ENCODE data around the gene TRMT112. TPM values are rescaled to one million over a fixed set of nuclear protein-coding genes. Genes with fewer than 3 reads are reported as not detected.

Gene TRMT112
- total and polyA plus RNA-seq, 2 of the 4 experiments (the other 2 are of a cell fraction) = 173 to 202 TPM

- no TSS peak for BruUV-seq (replicated peaks)
- TF ChIP-seq MAFK (IDR thresholded peaks at IDR 0.05; ENCODE audit: low read depth, low read length) (no peak), POLR2A (IDR thresholded peaks at IDR 0.05; ENCODE audit: low read depth, low read length) (no peak), USF2 (IDR thresholded peaks at IDR 0.05; ENCODE audit: low read depth, low read length) (no peak), FOS (IDR thresholded peaks at IDR 0.05; ENCODE audit: low read depth, low read length) (no peak), BHLHE40 (IDR thresholded peaks at IDR 0.05; ENCODE audit: low read depth, low read length) (no peak), RCOR1 (IDR thresholded peaks at IDR 0.05; ENCODE audit: insufficient replicate concordance, low read length) (no peak), NFE2L2 (IDR thresholded peaks at IDR 0.05; ENCODE audit: low read depth, low read length) (no peak)
- in situ Hi-C loops (cut with MboI; ENCODE audit: low sequenced_read_pairs) (no loop called here), intact Hi-C loops (cut with micrococcal nuclease) (no loop called here), dilution Hi-C loops (cut with HindIII; ENCODE audit: low sequenced_read_pairs, unreplicated experiment) (no loop called here)
- ATAC-seq (ENCODE audit: low read depth) (no peak), DNase-seq (no peak)
- H3K4ac ChIP-seq (ENCODE audit: low read depth, low read length) = no peak overlapping the region
- no peak overlapping the region for H2BK5ac ChIP-seq (ENCODE audit: low read depth, low read length, poor library complexity, severe bottlenecking)
- H3K9ac ChIP-seq (ENCODE audit: low read depth, low read length) = no peak overlapping the region
- H3K79me1 ChIP-seq (ENCODE audit: low read depth in 1 of 2, low read length in 2 of 2) = peaks cover 7 to 31% of the 10 kb centered on the region in 2 experiments
- no peak overlapping the region for H2BK120ac ChIP-seq (ENCODE audit: low read depth, low read length)
- H3K4me1 ChIP-seq (ENCODE audit: control insufficient read depth, insufficient read depth, low read length) = peaks cover 10% of the 10 kb centered on the region
- POLR2A ChIA-PET (ENCODE audit: unreplicated experiment) = interaction anchor here (0.5 kb wide), 1 partner anchor 10 kb away, joined by 9 read pairs; no protein-coding TSS in a partner anchor
- no peaks in the 10 kb centered on the region for H3K27me3 ChIP-seq (ENCODE audit: control insufficient read depth, insufficient read depth, low read length)
- H4K5ac ChIP-seq (ENCODE audit: low read depth, low read length) = no peak overlapping the region
- H3K18ac ChIP-seq (ENCODE audit: low read depth, low read length) = no peak overlapping the region
- H4K20me1 ChIP-seq (ENCODE audit: insufficient read depth, low read length) = no peaks in the 10 kb centered on the region; the same call in 1 of the 2 replicates
- no peak overlapping the region for H2AK5ac ChIP-seq (ENCODE audit: low read depth, low read length)
- H3K14ac ChIP-seq (replicated peaks; ENCODE audit: low read depth, low read length) = no peak overlapping the region
- no peak overlapping the region for H3K4me2 ChIP-seq (ENCODE audit: low read depth, low read length)
- H3K23ac ChIP-seq (ENCODE audit: low read depth, low read length) = no peak overlapping the region
- no peak overlapping the region for H2BK15ac ChIP-seq (ENCODE audit: low read depth, low read length)
- H3K36me3 ChIP-seq (ENCODE audit: control insufficient read depth, insufficient read depth, low read length) = peaks cover 25% of the 10 kb centered on the region
- no peak overlapping the region for H2AFZ ChIP-seq (replicated peaks; ENCODE audit: low read length, poor library complexity)
- no peak overlapping the region for H2BK20ac ChIP-seq (ENCODE audit: low read depth, low read length)
- H4K8ac ChIP-seq (ENCODE audit: low read depth in 2 of 2, low read length in 2 of 2) = no peak overlapping the region
- peaks cover 14% of the 10 kb centered on the region for H3K9me1 ChIP-seq (ENCODE audit: insufficient read depth, low read length)
- no peaks in the 10 kb centered on the region for H3K9me3 ChIP-seq (ENCODE audit: control insufficient read depth, insufficient read depth, low read length)
- no peak overlapping the region for H3K4me3 ChIP-seq (ENCODE audit: insufficient read depth, low read depth, low read length)
- no peak overlapping the region for H4K91ac ChIP-seq (ENCODE audit: insufficient read depth, low read depth, low read length)
- CTCF ChIA-PET = no interaction called here
- H3K56ac ChIP-seq (ENCODE audit: extremely low read depth, insufficient read depth, low read length) = no peak overlapping the region
- whole genome bisulfite sequencing, 2 experiments (ENCODE audit: extremely low coverage in 2 of 2, insufficient read length in 1 of 2) = 100% methylated on average over 4 of the region's 7 CpGs; no CpG with 5 or more reads in 1 of the 2 experiments
- no peak overlapping the region for H2AK9ac ChIP-seq (replicated peaks; ENCODE audit: low read depth, low read length, poor library complexity)
- H3K27ac ChIP-seq (ENCODE audit: insufficient read depth, low read length) = no peak overlapping the region
Observed at GRCh38 chr11:64320556-64320955, 3.2 kb upstream of the TRMT112 start.

Measured in IMR-90 (cell line).